Endothelial cell of umbilical vein (primary cell): ENCODE data around the gene TNN. TPM values are rescaled to one million over a fixed set of nuclear protein-coding genes. Genes with fewer than 3 reads are reported as not detected.
"Not testable (repeated sequence)": the region's sequence is repeated elsewhere in the genome, so short reads cannot be mapped to it uniquely, and the experiment has no call there.

Experiments used
- BruUV-seq: library from RNA; stranded (reverse); fragments of 400-500 nt; replicated peaks from 2 replicates; lab custom pipeline; 2021; lab: Mats Ljungman, UMichigan
- CTCF ChIA-PET: fragments of 300-600, 350-600 bp; sonication (Branson Sonifier 250); formaldehyde crosslinking; loops from one replicate; lab custom pipeline; 2021; ENCODE audit warnings: antibody characterized with exemption, inconsistent platforms; lab: Charles Lee
- POLR2A ChIA-PET: fragments of 300-600, 350-600 bp; sonication (Branson Sonifier 250); formaldehyde crosslinking; loops from one replicate; lab custom pipeline; 2021; ENCODE audit warnings: antibody characterized with exemption, inconsistent platforms; lab: Charles Lee
- DNase-seq: peaks from one replicate; pipeline ENCODE4 v3.0.0-alpha.2; 2011; ENCODE audit warnings: low read depth, low spot score
- FAIRE-seq: peaks from 2 replicates; lab custom pipeline; 2011; peaks lifted over from hg19 to GRCh38; lab: Jason Lieb, UNC
- H2AFZ ChIP-seq: 2 replicates; pipeline ENCODE4 v1.6.0; 2012; ENCODE audit warnings: low read depth, low read length, control low read depth, inconsistent platforms
- H3K27ac ChIP-seq: 2 replicates; pipeline ENCODE4 v1.5.1; 2011; ENCODE audit warnings: low read depth, mild to moderate bottlenecking, control low read depth, low read length, moderate library complexity; ENCODE audit not compliant: insufficient read depth
- H3K27me3 ChIP-seq, 2 experiments: 2 replicates each; pipeline versions ENCODE4 v1.6.0 to v1.6.1; 2011; ENCODE audit warnings: low read length in 2 of 2, mixed read lengths in 1 of 2; ENCODE audit not compliant: control insufficient read depth in 2 of 2, insufficient read depth in 2 of 2
- H3K36me3 ChIP-seq, 2 experiments: 2 replicates in 1 of 2; 3 replicates in 1 of 2; pipeline ENCODE4 v1.5.1; 2011; ENCODE audit warnings: low read length in 2 of 2, mild to moderate bottlenecking in 1 of 2, moderate library complexity in 1 of 2; ENCODE audit not compliant: control insufficient read depth in 2 of 2, insufficient read depth in 2 of 2; ENCODE audit errors: extremely low read depth in 1 of 2
- H3K4me1 ChIP-seq: 3 replicates; pipeline ENCODE4 v1.5.1; 2011; ENCODE audit warnings: mild to moderate bottlenecking, low read length; ENCODE audit not compliant: control insufficient read depth, insufficient read depth; ENCODE audit errors: extremely low read depth
- H3K4me2 ChIP-seq: 2 replicates; pipeline ENCODE4 v1.6.1; 2011; ENCODE audit warnings: low read length, control low read depth, mixed read lengths; ENCODE audit not compliant: insufficient read depth
- H3K4me3 ChIP-seq, 3 experiments: fragments of 200-600 bp in 1 of 3; sonication (generic), shearing (Covaris generic) in 1 of 3; replicated peaks in 1 of 3; 2 replicates each; pipeline ENCODE4 v1.5.1; 2011 to 2016; ENCODE audit warnings: control low read depth in 3 of 3, low read length in 3 of 3, mild to moderate bottlenecking in 2 of 3, inconsistent platforms in 1 of 3, low read depth in 1 of 3, moderate library complexity in 1 of 3; ENCODE audit not compliant: insufficient read depth in 1 of 3
- H3K79me2 ChIP-seq: 2 replicates; pipeline ENCODE4 v1.6.0; 2012; ENCODE audit warnings: low read length, inconsistent platforms; ENCODE audit not compliant: control insufficient read depth, insufficient read depth
- H3K9ac ChIP-seq: replicated peaks from 2 replicates; pipeline ENCODE3; 2011; ENCODE audit warnings: low read length, control low read depth; ENCODE audit not compliant: insufficient read depth; ENCODE audit errors: extremely low read depth
- H3K9me1 ChIP-seq: replicated peaks from 3 replicates; pipeline ENCODE4 v1.6.0; 2011; ENCODE audit warnings: mild to moderate bottlenecking, low read length; ENCODE audit not compliant: control insufficient read depth, insufficient read depth; ENCODE audit errors: extremely low read depth
- H3K9me3 ChIP-seq: replicated peaks from 2 replicates; pipeline ENCODE4 v1.5.1; 2012; ENCODE audit warnings: low read length, inconsistent platforms; ENCODE audit not compliant: control insufficient read depth, insufficient read depth
- H4K20me1 ChIP-seq: replicated peaks from 2 replicates; pipeline ENCODE3; 2011; ENCODE audit warnings: mild to moderate bottlenecking, low read length; ENCODE audit not compliant: control insufficient read depth, insufficient read depth; ENCODE audit errors: extremely low read depth
- CTCF ChIP-seq, 2 donors: IDR thresholded peaks; 1 replicate in 1 of 2; 2 replicates in 1 of 2; pipeline ENCODE4 v1.5.1; 2011; ENCODE audit warnings: low read length in 2 of 2, mild to moderate bottlenecking in 2 of 2, moderate library complexity in 2 of 2, control low read depth in 1 of 2, inconsistent platforms in 1 of 2, low read depth in 1 of 2; ENCODE audit not compliant: insufficient read depth in 1 of 2; ENCODE audit errors: extremely low read depth in 1 of 2
- FOS ChIP-seq: IDR thresholded peaks from 2 replicates; pipeline ENCODE4 v1.6.1; 2011; ENCODE audit warnings: mild to moderate bottlenecking, low read length, moderate library complexity, borderline replicate concordance; ENCODE audit not compliant: insufficient read depth
- MYC ChIP-seq: IDR thresholded peaks from one replicate; pipeline ENCODE4 v1.6.1; 2011; ENCODE audit warnings: mild to moderate bottlenecking, low read depth, low read length
- POLR2A ChIP-seq: IDR thresholded peaks from 2 replicates; pipeline ENCODE4 v1.6.1; 2012; ENCODE audit warnings: low read depth, mild to moderate bottlenecking, control low read depth, low read length
- POLR2AphosphoS5 ChIP-seq: IDR thresholded peaks from 2 replicates; pipeline ENCODE4 v1.6.1; 2012; ENCODE audit warnings: low read depth, mild to moderate bottlenecking, control low read depth, low read length, moderate library complexity; ENCODE audit not compliant: insufficient read depth
- dilution Hi-C: fragments of 300-500 bp; cut with MboI; formaldehyde crosslinking; loops from one replicate; pipeline ENCODE4 v1.15.0; 2019; ENCODE audit warnings: low sequenced_read_pairs; ENCODE audit not compliant: extremely low pct_ligation_motif_present
- intact Hi-C: fragments of 100-400 bp; cut with micrococcal nuclease; formaldehyde crosslinking; loops from one replicate; pipeline ENCODE4 v1.10.0; 2022
- polyA plus RNA-seq, 4 experiments: library from polyadenylated mRNA; depleted of rRNA in 3 of 4; stranded (reverse) in 3 of 4; unstranded in 1 of 4; fragments of >200 nt; gene quantifications; 2 replicates each; pipeline versions ENCODE4 v1.2.1 to v1.2.3, GENCODE V29; 2011 to 2012; ENCODE audit warnings: missing spikeins in 1 of 4
- total RNA-seq: library from RNA; stranded (reverse); gene quantifications from 2 replicates; pipeline ENCODE4 v1.2.3, GENCODE V29; 2021

TNN gene
- total and polyA plus RNA-seq, 2 donors (not counting 3 experiments of a cell fraction or from before 2014, with no cell fraction given), result not detected

DNA sequence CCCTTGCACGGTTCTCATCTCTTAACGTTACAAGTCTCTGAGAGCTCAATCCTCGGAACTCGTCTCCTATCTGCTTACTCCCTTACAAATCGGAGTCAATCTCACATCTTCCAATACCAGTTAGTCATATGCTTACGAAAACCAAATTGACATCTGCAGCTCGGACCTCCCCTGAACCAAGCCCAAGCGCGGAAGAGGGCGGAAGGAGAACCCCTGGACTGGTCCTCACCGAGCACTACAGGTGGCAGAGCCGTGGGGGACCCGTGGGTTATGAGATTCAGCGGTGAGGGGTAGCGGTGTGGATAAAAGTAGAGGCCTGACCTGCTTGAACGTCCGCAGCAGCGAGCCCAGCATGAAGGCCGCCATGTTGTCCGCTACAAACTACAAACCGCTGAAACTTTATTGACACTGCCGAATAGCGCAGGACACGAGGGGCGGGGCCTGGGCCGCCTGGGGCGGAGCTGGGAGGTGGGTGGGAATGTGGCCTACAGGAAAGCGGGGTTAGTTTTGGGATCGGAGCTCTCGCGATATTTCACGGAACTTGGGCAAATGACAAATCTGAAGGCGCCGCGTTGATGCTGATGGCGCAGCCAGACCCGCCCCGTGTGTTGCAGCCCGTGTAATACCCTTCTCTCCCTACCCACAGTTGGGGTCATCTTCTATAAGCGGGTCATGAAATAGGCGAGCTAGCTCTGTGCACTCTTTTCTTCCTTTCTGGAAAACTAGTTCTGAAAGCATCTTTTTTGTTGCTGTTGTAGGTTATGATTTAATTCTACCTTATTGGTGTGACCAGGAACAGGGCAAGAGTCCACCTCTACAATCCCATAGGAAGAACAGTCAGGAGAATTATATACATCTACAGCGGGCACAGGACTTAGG, 44.4 kb upstream of the TNN start, which contains the start of gene MRPS14:
Gene MRPS14 (minus strand): TSS at position 383 of the 879 bp plus-strand sequence. CDS start 17 bp downstream, at position 366.
- dilution Hi-C loops (no loop called here), intact Hi-C loops (loop anchor here (1.0 to 10.0 kb wide), 3 partner anchors 24 to 482 kb away; partner anchors contain the start of gene CACYBP)
- no peaks in the 10 kb centered on the region for H3K27me3 ChIP-seq
- TF ChIP-seq CTCF (IDR thresholded peaks at IDR 0.05; ENCODE audit: extremely low read depth in 1 of 2, insufficient read depth in 1 of 2, low read depth in 1 of 2, low read length in 2 of 2), result no peak
- peak; percentile 13 for TF ChIP-seq MYC
- TF ChIP-seq FOS, result no peak
- peak; percentile 77 for TF ChIP-seq POLR2A
- peak; percentile 88 for TF ChIP-seq POLR2AphosphoS5
- peaks cover 28% of the 10 kb centered on the region for H3K79me2 ChIP-seq
- H2AFZ ChIP-seq, result peak within 1 kb of the TSS; percentile 94
- DNase-seq (peak; percentile 98), FAIRE-seq (peak; percentile 98)
- peak within 1 kb of the TSS; percentile 68 for H3K27ac ChIP-seq
- no peaks in the 10 kb centered on the region for H4K20me1 ChIP-seq
- POLR2A ChIA-PET, result interaction anchor here (0.6 to 2.6 kb wide), 3 partner anchors 8 to 232 kb away, joined by 3 to 20 read pairs (median 7); partner anchors contain the start of gene CACYBP
- H3K4me3 ChIP-seq, result peak within 1 kb of the TSS; percentile 83 to 98 (median 96)
- CTCF ChIA-PET, result interaction anchor here (0.9 to 1.7 kb wide), 9 partner anchors 9 to 253 kb away, joined by 3 to 11 read pairs (median 3); no protein-coding TSS in a partner anchor
- H3K9ac ChIP-seq, result peak within 1 kb of the TSS; percentile 91
- BruUV-seq, result TSS peak; percentile 94
- H3K4me1 ChIP-seq, result peaks cover 12% of the 10 kb centered on the region
- no peaks in the 10 kb centered on the region for H3K9me1 ChIP-seq
- peak within 1 kb of the TSS; percentile 94 for H3K4me2 ChIP-seq
- H3K36me3 ChIP-seq, result peaks cover 0 to 1% of the 10 kb centered on the region in 2 experiments
- H3K9me3 ChIP-seq, result no peaks in the 10 kb centered on the region

DNA sequence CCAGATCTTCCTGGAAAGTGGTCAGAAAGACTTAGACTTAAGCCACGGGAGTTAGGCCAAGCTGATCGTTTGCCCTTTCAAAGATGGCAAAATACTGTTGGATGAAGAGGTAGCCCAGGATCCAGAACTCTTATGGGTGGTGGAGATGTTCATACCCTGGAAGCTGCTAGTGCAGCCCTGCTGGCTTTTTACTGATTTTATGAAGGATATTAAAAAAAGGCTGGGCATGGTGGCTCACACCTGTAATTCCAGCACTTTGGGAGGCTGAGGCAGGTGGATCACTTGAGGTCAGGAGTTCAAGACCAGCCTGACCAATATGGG, 43.8 kb upstream of the TNN start:
- intact Hi-C loops, result loop anchor here (1.0 to 10.0 kb wide), 3 partner anchors 25 to 481 kb away; partner anchors contain the start of gene CACYBP
- Histone ChIP-seq H3K9ac (peak overlapping the region; percentile 32), H2AFZ (peak overlapping the region; percentile 88), H3K4me3 (peak overlapping the region in 2 of 3 experiments; percentile 83 to 98), H3K4me2 (peak overlapping the region; percentile 66), H3K4me1 (peaks cover 12% of the 10 kb centered on the region), H3K79me2 (peaks cover 28% of the 10 kb centered on the region), H3K27ac (peak overlapping the region; percentile 43)
- dilution Hi-C loops, H3K9me3 ChIP-seq, H3K9me1 ChIP-seq, H4K20me1 ChIP-seq, H3K36me3 ChIP-seq, DNase-seq, FAIRE-seq, H3K27me3 ChIP-seq: not testable (repeated sequence)
- CTCF ChIA-PET, result interaction anchor here (0.9 to 1.7 kb wide), 5 partner anchors 21 to 128 kb away, joined by 3 to 11 read pairs (median 4); no protein-coding TSS in a partner anchor
- BruUV-seq, result TSS peak; percentile 96
- POLR2A ChIA-PET, result interaction anchor here (2.6 kb wide), 1 partner anchor 24 kb away, joined by 20 read pairs; the partner anchor contains the start of gene CACYBP
